Measurements from ENCODE around the gene DNAJB13. TPM values are rescaled to one million over a fixed set of nuclear protein-coding genes. Genes with fewer than 3 reads are reported as not detected.
A peak's percentile ranks its signal among the peaks of the same experiment; 100 is the strongest.

The DNAJB13 gene
- total RNA-seq, 1 donor from 2014 or later, result not detected

DNA sequence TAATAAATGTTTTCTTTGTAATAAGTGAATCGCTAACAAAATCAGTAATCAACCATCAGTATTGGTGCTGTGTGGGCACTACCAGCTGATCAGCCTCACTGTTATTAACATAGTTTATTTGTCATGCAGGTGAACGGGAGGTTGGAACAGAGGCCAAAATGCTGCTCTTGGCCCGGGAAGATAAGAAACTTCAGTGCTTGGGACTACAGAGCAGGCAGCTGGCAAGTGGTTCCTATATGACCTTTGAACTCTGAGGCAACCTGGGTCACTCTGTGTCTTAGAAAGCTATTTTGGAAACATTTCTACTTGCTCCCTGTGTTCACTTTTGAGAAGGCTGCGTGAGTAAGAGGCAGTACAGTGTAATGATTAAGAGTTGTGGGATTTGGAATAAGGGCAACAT, 36.5 kb upstream of the DNAJB13 start:
- DNase-seq (no peak), ATAC-seq (no peak)
- no peaks in the 10 kb centered on the region for H3K9me3 ChIP-seq
- H3K36me3 ChIP-seq, result peaks cover 93% of the 10 kb centered on the region
- TF ChIP-seq, protein P1, sequence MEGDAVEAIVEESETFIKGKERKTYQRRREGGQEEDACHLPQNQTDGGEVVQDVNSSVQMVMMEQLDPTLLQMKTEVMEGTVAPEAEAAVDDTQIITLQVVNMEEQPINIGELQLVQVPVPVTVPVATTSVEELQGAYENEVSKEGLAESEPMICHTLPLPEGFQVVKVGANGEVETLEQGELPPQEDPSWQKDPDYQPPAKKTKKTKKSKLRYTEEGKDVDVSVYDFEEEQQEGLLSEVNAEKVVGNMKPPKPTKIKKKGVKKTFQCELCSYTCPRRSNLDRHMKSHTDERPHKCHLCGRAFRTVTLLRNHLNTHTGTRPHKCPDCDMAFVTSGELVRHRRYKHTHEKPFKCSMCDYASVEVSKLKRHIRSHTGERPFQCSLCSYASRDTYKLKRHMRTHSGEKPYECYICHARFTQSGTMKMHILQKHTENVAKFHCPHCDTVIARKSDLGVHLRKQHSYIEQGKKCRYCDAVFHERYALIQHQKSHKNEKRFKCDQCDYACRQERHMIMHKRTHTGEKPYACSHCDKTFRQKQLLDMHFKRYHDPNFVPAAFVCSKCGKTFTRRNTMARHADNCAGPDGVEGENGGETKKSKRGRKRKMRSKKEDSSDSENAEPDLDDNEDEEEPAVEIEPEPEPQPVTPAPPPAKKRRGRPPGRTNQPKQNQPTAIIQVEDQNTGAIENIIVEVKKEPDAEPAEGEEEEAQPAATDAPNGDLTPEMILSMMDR (IDR thresholded peaks at IDR 0.05), result no peak
- H3K4me1 ChIP-seq, result no peaks in the 10 kb centered on the region
- no peak overlapping the region for H3K4me3 ChIP-seq
- H3K27ac ChIP-seq, result no peak overlapping the region
- intact Hi-C loops (cut with DNase I), result no loop called here
- H3K27me3 ChIP-seq, result no peaks in the 10 kb centered on the region

DNA sequence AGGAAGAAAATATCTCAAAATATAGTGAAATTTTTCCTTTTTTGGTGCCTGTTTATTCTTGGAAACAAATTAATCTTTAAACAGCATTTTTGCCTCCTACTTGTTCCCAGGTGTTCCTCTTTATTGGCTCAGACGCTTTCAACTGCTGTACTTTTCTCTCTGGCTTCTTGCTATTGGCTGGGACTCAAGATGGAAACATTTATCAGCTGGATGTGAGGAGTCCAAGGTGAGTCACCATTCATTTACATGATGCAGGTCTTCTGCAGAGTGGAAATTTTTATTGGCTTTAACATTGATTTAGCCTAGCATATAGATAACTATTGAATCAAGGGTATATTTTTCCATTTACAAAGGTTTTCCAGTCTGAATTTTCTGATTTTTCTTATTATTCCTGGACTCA, 34.4 kb upstream of the DNAJB13 start:
- no peak for ATAC-seq

DNA sequence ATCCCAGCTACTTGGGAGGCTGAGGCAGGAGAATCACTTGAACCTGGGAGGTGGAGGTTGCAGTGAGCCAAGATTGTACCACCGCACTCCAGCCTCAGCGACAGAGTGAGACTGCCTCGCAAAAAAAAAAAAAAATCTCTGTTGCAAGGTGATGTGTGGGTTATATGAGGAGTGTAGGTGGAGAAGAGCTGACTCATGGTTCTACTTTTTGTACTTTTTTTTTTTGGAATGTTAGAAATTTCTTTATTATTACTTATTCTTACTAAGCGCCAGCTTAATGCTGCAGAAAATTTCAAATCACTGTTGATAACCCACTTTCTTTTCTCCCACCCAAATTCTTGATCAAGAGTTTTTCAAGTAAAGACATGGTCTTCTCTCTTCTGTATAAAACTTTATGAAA, 29.6 kb upstream of the DNAJB13 start:
- TF ChIP-seq, protein P1 (IDR thresholded peaks at IDR 0.05), result no peak
- intact Hi-C loops (cut with DNase I), result no loop called here
- H3K36me3 ChIP-seq, result peaks cover 91% of the 10 kb centered on the region

More for the DNA sequence above, 34.4 kb upstream of the DNAJB13 start:
- no peaks in the 10 kb centered on the region for H3K9me3 ChIP-seq
- no peak overlapping the region for H3K27ac ChIP-seq
- H3K4me1 ChIP-seq, result no peaks in the 10 kb centered on the region
- intact Hi-C loops (cut with DNase I), result no loop called here
- peaks cover 94% of the 10 kb centered on the region for H3K36me3 ChIP-seq
- TF ChIP-seq, protein P1 (IDR thresholded peaks at IDR 0.05), result no peak
- no peak for DNase-seq
- no peak overlapping the region for H3K4me3 ChIP-seq
- H3K27me3 ChIP-seq, result no peaks in the 10 kb centered on the region

DNA sequence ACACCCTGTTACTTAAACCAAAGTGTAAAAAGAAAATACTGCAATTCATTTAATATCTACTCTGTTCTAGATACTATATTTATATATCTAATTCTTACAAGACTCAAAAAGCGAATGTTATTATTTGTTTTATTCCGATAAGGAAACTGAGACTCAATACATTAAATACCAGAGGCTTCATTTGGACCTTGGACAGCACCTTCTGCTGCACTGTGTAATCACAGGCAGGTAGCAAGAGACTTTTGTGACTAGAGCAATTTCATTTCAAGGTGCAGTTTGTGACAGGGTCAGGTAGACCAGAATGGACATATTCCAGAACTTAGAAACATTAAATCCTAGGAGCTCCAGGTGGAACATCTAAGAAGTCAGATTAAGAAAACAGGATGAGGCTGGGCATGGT, 21.4 kb upstream of the DNAJB13 start:
- H3K4me3 ChIP-seq, result no peak overlapping the region
- H3K36me3 ChIP-seq, result peaks cover 89% of the 10 kb centered on the region
- no peaks in the 10 kb centered on the region for H3K27me3 ChIP-seq
- no peak for DNase-seq
- H3K27ac ChIP-seq, result no peak overlapping the region
- TF ChIP-seq, protein P1 (IDR thresholded peaks at IDR 0.05), result no peak
- H3K4me1 ChIP-seq, result no peaks in the 10 kb centered on the region
- no peaks in the 10 kb centered on the region for H3K9me3 ChIP-seq
- ATAC-seq, result no peak
- intact Hi-C loops (cut with DNase I), result no loop called here

More for the DNA sequence above, 29.6 kb upstream of the DNAJB13 start:
- no peaks in the 10 kb centered on the region for H3K27me3 ChIP-seq
- no peak overlapping the region for H3K4me3 ChIP-seq
- DNase-seq (no peak), ATAC-seq (no peak)
- H3K9me3 ChIP-seq, result no peaks in the 10 kb centered on the region
- no peak overlapping the region for H3K27ac ChIP-seq
- no peaks in the 10 kb centered on the region for H3K4me1 ChIP-seq

DNA sequence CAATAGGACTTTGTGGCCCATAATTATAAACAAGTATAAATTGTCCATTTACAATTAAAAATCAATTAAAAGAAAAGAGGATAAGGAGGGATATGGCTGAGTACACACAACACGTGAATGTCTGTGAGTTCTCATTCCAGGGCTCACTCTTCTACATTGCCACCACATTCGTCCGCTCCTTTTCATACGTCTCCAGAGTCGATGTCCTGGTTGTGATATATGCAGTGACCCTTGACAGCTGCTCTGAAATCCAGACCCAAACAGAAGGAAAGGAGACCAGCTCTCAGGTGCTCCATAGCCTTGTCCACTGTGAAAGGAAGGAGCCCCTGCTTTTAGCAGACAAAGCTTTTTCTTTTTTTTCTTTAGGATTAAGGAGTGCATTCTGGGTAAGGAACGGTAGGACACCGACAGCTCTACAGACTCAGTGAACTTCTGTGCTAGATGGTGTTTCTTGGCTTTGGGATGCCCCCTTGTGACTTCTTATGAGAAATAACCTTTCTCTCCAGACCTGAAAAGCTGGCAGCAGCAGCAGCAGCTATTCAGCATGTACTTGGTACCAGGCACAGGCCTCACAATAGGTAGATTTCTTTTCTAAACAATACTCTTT, 19.7 kb upstream of the DNAJB13 start:
- Histone ChIP-seq H3K36me3 (peaks cover 71% of the 10 kb centered on the region), H3K27me3 (no peaks in the 10 kb centered on the region), H3K27ac (no peak overlapping the region), H3K4me3 (no peak overlapping the region), H3K4me1 (no peaks in the 10 kb centered on the region), H3K9me3 (no peaks in the 10 kb centered on the region)
- DNase-seq, result no peak
- peak; percentile 86 for ATAC-seq
- intact Hi-C loops (cut with DNase I), result no loop called here
- TF ChIP-seq, protein P1 (IDR thresholded peaks at IDR 0.05), result peak; percentile 21

DNA sequence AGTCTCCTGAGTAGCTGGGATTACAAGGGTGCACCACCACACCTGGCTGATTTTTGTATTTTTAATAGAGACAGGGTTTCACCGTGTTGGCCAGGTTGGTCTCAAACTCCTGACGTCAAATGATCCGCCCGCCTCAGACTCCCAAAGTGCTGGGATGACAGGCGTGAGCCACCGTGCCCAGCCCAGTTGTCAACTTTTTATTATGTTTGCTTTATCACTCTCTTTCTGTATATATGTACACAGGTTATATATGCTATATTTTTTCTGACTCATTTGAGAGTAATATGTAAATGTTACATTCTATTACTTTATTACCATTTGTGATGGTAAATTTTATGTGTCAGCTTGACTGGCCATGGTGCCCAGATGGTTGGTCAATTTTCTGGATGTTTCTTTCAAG, 18.9 kb upstream of the DNAJB13 start:
- no peak overlapping the region for H3K4me3 ChIP-seq
- DNase-seq (no peak), ATAC-seq (no peak)
- H3K27ac ChIP-seq, result no peak overlapping the region
- TF ChIP-seq, protein P1 (IDR thresholded peaks at IDR 0.05), result no peak
- H3K9me3 ChIP-seq, result no peaks in the 10 kb centered on the region
- H3K4me1 ChIP-seq, result no peaks in the 10 kb centered on the region
- intact Hi-C loops (cut with DNase I), result no loop called here
- H3K36me3 ChIP-seq, result peaks cover 63% of the 10 kb centered on the region
- H3K27me3 ChIP-seq, result no peaks in the 10 kb centered on the region

Data from upper lobe of right lung (tissue), 1 donor.